ENCODE measurements around the gene REPS1.

REPS1 gene

DNA sequence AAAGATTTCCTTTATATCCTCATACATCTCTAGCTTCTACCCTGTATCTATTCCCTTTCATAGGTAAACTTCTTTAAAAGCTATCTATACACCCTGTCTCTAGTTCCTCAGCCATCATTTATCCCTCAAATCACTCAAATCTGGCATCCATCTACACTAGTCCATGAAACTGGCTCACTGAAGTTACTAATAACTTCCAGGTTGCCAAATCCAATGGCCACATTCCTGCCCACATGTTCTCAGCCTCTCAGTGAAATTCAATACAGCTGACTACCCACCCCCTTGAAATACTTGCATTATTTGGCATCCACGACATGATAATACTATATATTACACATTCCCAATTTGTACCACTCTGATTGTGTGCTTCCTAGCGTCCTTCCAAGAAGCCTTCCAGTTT lies 8.7 kb downstream of the REPS1 start:
- H2AFZ ChIP-seq (ENCODE audit: low read length) = no peak overlapping the region
- peaks cover 82% of the 10 kb centered on the region for H4K20me1 ChIP-seq (ENCODE audit: insufficient read depth, low read length, poor library complexity, severe bottlenecking)
- no peaks in the 10 kb centered on the region for H3F3A ChIP-seq (ENCODE audit: low read depth)
- no peak for TF ChIP-seq EZH2phosphoT487 (IDR thresholded peaks at IDR 0.05; ENCODE audit: borderline replicate concordance)
- TF ChIP-seq, protein P1, sequence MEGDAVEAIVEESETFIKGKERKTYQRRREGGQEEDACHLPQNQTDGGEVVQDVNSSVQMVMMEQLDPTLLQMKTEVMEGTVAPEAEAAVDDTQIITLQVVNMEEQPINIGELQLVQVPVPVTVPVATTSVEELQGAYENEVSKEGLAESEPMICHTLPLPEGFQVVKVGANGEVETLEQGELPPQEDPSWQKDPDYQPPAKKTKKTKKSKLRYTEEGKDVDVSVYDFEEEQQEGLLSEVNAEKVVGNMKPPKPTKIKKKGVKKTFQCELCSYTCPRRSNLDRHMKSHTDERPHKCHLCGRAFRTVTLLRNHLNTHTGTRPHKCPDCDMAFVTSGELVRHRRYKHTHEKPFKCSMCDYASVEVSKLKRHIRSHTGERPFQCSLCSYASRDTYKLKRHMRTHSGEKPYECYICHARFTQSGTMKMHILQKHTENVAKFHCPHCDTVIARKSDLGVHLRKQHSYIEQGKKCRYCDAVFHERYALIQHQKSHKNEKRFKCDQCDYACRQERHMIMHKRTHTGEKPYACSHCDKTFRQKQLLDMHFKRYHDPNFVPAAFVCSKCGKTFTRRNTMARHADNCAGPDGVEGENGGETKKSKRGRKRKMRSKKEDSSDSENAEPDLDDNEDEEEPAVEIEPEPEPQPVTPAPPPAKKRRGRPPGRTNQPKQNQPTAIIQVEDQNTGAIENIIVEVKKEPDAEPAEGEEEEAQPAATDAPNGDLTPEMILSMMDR (conservative IDR thresholded peaks at IDR 0.05; ENCODE audit: low read length) = no peak
- H3K9me3 ChIP-seq (ENCODE audit: insufficient read depth, low read depth, low read length) = no peaks in the 10 kb centered on the region
- peaks cover 62% of the 10 kb centered on the region for H3K4me1 ChIP-seq (ENCODE audit: insufficient read depth, low read length, poor library complexity, severe bottlenecking)
- H3K9me2 ChIP-seq (replicated peaks; ENCODE audit: low read depth, low read length) = no peaks in the 10 kb centered on the region
- H3K9ac ChIP-seq (ENCODE audit: low read depth, low read length, poor library complexity, severe bottlenecking) = no peak overlapping the region
- H3K36me3 ChIP-seq (ENCODE audit: insufficient read depth, low read length) = no peaks in the 10 kb centered on the region
- no peak overlapping the region for H3K4me3 ChIP-seq (ENCODE audit: low read length, poor library complexity, severe bottlenecking)
- peak overlapping the region; percentile 94 for H3K4me2 ChIP-seq (ENCODE audit: low read depth, low read length, poor library complexity, severe bottlenecking)
- H3K79me2 ChIP-seq (ENCODE audit: insufficient read depth, low read length) = peaks cover 100% of the 10 kb centered on the region
- no peaks in the 10 kb centered on the region for H3K27me3 ChIP-seq (ENCODE audit: insufficient read depth, low read length, poor library complexity, severe bottlenecking)

DNA sequence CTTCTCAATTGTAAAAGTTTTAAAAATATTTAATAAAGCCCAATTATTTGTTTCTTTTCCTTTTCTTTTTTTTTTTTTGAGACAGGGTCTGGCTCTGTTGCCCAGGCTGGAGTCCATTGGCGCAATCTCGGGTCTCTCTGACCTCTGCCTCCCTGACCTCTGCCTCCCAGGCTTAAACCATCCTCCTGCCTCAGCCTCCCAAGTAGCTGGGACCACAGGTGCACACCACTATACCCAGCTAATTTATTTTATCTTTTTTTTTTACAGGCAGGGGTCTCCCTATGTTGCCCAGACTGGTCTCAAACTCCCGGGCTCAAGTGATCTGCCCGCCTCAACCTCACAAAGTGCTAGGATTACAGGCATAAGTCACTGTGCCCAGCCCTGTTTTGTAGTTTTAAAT lies 9.8 kb downstream of the REPS1 start:
- Histone ChIP-seq H3K27me3 (ENCODE audit: insufficient read depth, low read length, poor library complexity, severe bottlenecking) (no peaks in the 10 kb centered on the region), H4K20me1 (ENCODE audit: insufficient read depth, low read length, poor library complexity, severe bottlenecking) (peaks cover 83% of the 10 kb centered on the region)

DNA sequence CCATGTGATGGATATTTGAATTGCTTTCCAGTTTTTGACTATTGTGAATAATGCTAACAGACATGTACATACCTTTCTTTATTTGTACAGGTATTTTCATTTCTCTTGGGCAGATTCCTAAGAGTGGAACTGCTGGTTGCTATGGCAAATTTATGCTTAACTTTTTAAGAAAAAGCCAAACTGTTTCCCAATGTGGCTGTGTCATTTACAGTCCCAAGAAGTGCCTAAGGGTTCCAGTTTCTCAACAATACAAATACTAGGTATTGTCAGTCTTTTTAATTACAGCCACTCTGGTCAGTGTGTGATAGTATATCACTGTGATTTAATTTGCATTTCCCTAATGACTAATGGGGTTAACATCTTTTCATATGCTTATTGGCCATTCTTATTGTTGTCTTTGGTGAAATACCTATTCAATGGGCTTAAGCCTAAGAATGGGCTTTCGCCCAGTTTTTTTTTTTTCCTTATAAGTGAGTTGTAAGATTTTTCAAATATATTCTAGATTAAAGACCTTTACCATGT lies 10.3 kb downstream of the REPS1 start:
- Histone ChIP-seq H3K9me3 (ENCODE audit: insufficient read depth, low read depth, low read length) (no peaks in the 10 kb centered on the region), H3K79me2 (ENCODE audit: insufficient read depth, low read length) (peaks cover 100% of the 10 kb centered on the region), H3K4me3 (ENCODE audit: low read length, poor library complexity, severe bottlenecking) (no peak overlapping the region), H3F3A (ENCODE audit: low read depth) (no peaks in the 10 kb centered on the region), H3K9ac (ENCODE audit: low read depth, low read length, poor library complexity, severe bottlenecking) (no peak overlapping the region), H3K36me3 (ENCODE audit: insufficient read depth, low read length) (no peaks in the 10 kb centered on the region), H3K9me2 (replicated peaks; ENCODE audit: low read depth, low read length) (no peaks in the 10 kb centered on the region), H3K27me3 (ENCODE audit: insufficient read depth, low read length, poor library complexity, severe bottlenecking) (no peaks in the 10 kb centered on the region), H2AFZ (ENCODE audit: low read length) (no peak overlapping the region), H4K20me1 (ENCODE audit: insufficient read depth, low read length, poor library complexity, severe bottlenecking) (peaks cover 82% of the 10 kb centered on the region), H3K4me2 (ENCODE audit: low read depth, low read length, poor library complexity, severe bottlenecking) (no peak overlapping the region), H3K4me1 (ENCODE audit: insufficient read depth, low read length, poor library complexity, severe bottlenecking) (peaks cover 59% of the 10 kb centered on the region)
- TF ChIP-seq, protein P1 (conservative IDR thresholded peaks at IDR 0.05; ENCODE audit: low read length) = no peak
- no peak for TF ChIP-seq EZH2phosphoT487 (IDR thresholded peaks at IDR 0.05; ENCODE audit: borderline replicate concordance)

More for the DNA sequence above, 9.8 kb downstream of the REPS1 start:
- no peaks in the 10 kb centered on the region for H3F3A ChIP-seq (ENCODE audit: low read depth)
- no peaks in the 10 kb centered on the region for H3K9me3 ChIP-seq (ENCODE audit: insufficient read depth, low read depth, low read length)
- no peak overlapping the region for H3K4me3 ChIP-seq (ENCODE audit: low read length, poor library complexity, severe bottlenecking)
- no peaks in the 10 kb centered on the region for H3K9me2 ChIP-seq (replicated peaks; ENCODE audit: low read depth, low read length)
- peaks cover 100% of the 10 kb centered on the region for H3K79me2 ChIP-seq (ENCODE audit: insufficient read depth, low read length)
- no peak for TF ChIP-seq EZH2phosphoT487 (IDR thresholded peaks at IDR 0.05; ENCODE audit: borderline replicate concordance)
- TF ChIP-seq, protein P1 (conservative IDR thresholded peaks at IDR 0.05; ENCODE audit: low read length) = no peak
- no peak overlapping the region for H3K9ac ChIP-seq (ENCODE audit: low read depth, low read length, poor library complexity, severe bottlenecking)
- H3K4me1 ChIP-seq (ENCODE audit: insufficient read depth, low read length, poor library complexity, severe bottlenecking) = peaks cover 58% of the 10 kb centered on the region
- H2AFZ ChIP-seq (ENCODE audit: low read length) = no peak overlapping the region
- no peaks in the 10 kb centered on the region for H3K36me3 ChIP-seq (ENCODE audit: insufficient read depth, low read length)
- no peak overlapping the region for H3K4me2 ChIP-seq (ENCODE audit: low read depth, low read length, poor library complexity, severe bottlenecking)

Measured in Loucy (cell line).